ENCODE data around the gene TLE2.

DNA sequence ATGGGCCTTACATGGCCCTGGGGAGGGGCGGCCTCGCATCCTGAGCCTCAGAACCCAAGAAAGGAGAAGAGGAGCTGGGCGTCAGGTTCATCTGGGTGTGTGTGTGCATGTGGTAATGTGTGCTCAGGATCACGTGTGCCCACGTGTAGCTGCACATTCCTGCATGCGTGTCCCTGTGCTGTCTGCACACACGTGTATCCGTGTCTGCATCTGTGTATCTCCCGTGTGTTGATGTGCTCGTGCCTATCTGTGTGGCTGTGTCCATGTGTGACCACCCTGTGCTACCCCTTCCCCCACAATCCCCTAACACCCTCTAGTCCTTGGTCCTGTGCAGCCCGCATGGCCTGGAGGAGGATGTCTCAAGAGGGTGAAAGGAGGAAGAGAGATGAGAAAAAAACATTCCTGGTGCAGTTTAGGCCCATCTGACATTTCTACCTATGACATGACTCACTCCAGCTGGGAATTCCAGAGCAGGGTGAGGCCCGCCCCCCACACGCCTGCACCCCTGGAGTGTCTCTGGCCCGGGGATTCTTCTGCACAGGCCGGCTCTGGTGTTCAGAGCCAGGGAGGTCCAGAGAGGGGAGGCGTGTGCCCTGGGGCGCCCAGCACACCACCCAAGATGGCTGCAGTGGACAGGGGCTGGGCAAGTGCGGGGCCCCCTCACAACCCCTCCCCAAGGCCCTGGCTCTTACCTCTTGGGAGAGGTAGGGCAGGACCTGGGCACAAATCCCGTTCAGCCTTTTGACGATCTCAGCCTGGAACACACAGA lies 26.1 kb upstream of the TLE2 start:
- TF ChIP-seq MAZ (IDR thresholded peaks at IDR 0.05; ENCODE audit: borderline replicate concordance, low read depth, low read length) (no peak), POLR2AphosphoS2 (conservative IDR thresholded peaks at IDR 0.05; ENCODE audit: low read length) (no peak), CHD2 (IDR thresholded peaks at IDR 0.05; ENCODE audit: low read length, partially characterized antibody) (no peak), NPAS2 (CRISPR knock-in tag; IDR thresholded peaks at IDR 0.05; ENCODE audit: borderline replicate concordance) (no peak), JUNB (IDR thresholded peaks at IDR 0.05) (no peak), POLR2A (IDR thresholded peaks at IDR 0.05; ENCODE audit: low read length) (no peak), ESRRA (IDR thresholded peaks at IDR 0.05; ENCODE audit: borderline replicate concordance, low read length) (no peak)
- TF ChIP-seq, protein P1, sequence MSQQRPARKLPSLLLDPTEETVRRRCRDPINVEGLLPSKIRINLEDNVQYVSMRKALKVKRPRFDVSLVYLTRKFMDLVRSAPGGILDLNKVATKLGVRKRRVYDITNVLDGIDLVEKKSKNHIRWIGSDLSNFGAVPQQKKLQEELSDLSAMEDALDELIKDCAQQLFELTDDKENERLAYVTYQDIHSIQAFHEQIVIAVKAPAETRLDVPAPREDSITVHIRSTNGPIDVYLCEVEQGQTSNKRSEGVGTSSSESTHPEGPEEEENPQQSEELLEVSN (IDR thresholded peaks at IDR 0.05; ENCODE audit: borderline replicate concordance, low read depth) = no peak
- TF ChIP-seq, protein P2, sequence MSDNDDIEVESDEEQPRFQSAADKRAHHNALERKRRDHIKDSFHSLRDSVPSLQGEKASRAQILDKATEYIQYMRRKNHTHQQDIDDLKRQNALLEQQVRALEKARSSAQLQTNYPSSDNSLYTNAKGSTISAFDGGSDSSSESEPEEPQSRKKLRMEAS (IDR thresholded peaks at IDR 0.05) = 0 out of 2 replicates have a peak, but pooled peaks have one; percentile 10
- TF ChIP-seq, protein P3, sequence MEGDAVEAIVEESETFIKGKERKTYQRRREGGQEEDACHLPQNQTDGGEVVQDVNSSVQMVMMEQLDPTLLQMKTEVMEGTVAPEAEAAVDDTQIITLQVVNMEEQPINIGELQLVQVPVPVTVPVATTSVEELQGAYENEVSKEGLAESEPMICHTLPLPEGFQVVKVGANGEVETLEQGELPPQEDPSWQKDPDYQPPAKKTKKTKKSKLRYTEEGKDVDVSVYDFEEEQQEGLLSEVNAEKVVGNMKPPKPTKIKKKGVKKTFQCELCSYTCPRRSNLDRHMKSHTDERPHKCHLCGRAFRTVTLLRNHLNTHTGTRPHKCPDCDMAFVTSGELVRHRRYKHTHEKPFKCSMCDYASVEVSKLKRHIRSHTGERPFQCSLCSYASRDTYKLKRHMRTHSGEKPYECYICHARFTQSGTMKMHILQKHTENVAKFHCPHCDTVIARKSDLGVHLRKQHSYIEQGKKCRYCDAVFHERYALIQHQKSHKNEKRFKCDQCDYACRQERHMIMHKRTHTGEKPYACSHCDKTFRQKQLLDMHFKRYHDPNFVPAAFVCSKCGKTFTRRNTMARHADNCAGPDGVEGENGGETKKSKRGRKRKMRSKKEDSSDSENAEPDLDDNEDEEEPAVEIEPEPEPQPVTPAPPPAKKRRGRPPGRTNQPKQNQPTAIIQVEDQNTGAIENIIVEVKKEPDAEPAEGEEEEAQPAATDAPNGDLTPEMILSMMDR (IDR thresholded peaks at IDR 0.05) = no peak
- TF ChIP-seq, protein P4, sequence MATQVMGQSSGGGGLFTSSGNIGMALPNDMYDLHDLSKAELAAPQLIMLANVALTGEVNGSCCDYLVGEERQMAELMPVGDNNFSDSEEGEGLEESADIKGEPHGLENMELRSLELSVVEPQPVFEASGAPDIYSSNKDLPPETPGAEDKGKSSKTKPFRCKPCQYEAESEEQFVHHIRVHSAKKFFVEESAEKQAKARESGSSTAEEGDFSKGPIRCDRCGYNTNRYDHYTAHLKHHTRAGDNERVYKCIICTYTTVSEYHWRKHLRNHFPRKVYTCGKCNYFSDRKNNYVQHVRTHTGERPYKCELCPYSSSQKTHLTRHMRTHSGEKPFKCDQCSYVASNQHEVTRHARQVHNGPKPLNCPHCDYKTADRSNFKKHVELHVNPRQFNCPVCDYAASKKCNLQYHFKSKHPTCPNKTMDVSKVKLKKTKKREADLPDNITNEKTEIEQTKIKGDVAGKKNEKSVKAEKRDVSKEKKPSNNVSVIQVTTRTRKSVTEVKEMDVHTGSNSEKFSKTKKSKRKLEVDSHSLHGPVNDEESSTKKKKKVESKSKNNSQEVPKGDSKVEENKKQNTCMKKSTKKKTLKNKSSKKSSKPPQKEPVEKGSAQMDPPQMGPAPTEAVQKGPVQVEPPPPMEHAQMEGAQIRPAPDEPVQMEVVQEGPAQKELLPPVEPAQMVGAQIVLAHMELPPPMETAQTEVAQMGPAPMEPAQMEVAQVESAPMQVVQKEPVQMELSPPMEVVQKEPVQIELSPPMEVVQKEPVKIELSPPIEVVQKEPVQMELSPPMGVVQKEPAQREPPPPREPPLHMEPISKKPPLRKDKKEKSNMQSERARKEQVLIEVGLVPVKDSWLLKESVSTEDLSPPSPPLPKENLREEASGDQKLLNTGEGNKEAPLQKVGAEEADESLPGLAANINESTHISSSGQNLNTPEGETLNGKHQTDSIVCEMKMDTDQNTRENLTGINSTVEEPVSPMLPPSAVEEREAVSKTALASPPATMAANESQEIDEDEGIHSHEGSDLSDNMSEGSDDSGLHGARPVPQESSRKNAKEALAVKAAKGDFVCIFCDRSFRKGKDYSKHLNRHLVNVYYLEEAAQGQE (IDR thresholded peaks at IDR 0.05) = no peak

Measured in A549 (cell line).